Tracheal epithelial cell (primary cell): ENCODE data around the gene SETD9. TPM values are rescaled to one million over a fixed set of nuclear protein-coding genes. Genes with fewer than 3 reads are reported as not detected.

Experiments
- total RNA-seq: library from RNA; depleted of rRNA; stranded (reverse); fragments of >200 nt; gene quantifications from 2 replicates; pipeline ENCODE4 v1.2.1, GENCODE V29; 2014

SETD9 gene, protein sequence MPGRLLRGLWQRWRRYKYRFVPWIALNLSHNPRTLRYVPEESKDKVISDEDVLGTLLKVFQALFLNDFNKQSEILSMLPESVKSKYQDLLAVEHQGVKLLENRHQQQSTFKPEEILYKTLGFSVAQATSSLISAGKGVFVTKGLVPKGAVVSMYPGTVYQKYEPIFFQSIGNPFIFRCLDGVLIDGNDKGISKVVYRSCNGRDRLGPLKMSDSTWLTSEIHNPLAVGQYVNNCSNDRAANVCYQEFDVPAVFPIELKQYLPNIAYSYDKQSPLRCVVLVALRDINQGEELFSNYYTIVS
- total RNA-seq = 8.0 and 9.6 TPM in 2 replicates

DNA sequence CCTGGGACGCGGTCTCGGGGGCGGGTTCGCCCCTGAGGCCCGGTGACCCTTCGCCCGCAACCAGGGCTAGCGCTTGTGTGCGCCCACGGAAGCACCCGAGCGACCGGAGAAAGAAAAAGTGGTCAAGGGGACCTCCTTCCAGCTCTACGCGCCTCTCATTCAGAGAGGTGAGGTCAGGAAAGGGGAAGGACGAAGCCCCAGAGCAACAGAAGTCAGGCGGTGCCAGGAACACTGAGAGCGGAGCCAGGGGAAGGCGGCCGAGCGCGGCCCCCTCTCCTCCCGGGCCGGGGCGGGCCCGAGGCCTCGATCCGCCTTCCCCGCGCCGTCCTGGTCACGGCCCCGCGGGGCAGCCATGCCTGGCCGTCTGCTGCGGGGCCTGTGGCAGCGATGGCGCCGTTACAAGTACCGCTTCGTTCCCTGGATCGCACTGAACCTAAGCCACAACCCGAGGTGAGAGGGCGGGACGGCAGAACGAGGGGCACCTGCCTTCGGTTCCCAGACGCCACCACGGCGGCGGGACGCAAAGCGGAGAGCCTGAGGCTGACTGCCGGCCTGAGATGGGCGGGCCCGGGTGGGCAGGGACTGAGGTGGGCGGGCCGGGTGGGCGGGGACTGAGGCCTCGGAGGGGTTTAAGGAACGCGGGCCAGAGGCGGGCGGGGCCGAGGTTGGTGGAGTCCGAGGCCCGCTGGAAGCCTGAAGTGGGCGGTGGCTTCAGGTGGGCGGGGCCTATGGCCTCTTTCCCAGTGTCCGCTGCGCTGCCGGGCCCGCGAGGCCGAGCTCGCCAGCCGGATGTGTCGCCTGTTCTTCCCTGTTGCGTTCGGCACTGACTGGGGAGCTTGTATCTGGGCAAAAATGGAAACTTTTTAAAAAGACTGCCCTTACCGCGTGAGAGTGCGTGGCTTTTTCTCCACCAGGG lies at the start of gene SETD9:
TSS of gene SETD9 (plus strand) at position 303 of the 916 bp plus-strand sequence. CDS start at position 353, 50 bp downstream.

DNA sequence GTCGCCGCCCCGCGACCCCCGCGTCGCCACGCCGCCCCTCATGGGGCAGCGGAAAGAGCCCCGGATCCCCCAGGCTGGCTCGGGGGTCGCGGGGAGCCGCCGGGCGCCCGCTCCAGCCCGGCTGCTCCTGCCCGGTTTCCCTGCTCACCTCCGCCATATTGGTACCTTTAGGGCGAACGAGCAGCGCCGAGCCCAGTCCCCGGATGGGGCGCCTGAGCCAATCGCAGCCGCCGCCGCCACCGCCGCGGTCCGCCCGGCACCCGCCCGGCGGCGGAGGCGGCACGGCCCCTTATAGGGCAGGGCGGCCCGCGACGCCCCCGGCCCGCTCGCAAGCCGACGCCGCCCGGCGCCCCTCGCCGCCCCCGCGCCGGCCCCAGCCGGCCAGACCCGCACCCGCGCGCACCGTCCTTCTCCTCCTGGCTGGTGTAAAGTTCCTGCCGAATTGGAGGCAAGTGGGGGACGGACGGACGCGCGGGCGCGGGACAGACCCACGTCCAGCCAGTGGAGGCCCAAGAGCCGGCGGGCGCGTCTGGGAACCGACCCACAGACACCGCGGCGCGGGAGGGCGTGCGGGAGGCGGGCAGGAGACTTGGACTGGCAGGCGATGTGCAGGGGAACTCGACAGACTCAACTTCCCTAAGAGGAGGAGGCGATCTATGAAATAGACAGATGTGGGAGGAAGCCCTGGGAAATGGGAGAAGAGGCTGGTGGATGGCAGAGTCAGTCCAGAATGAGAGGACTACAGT lies 42.7 kb downstream of the SETD9 start, which contains the start of gene MIER3:
TSS of gene MIER3 (minus strand) at position 178 of the 746 bp plus-strand sequence. CDS start at position 157, 21 bp downstream.

Other genes starting within 250 kb of the SETD9 start
- gene MAP3K1, start 94.0 kb upstream of the SETD9 start, total RNA-seq = 14.3 and 26.3 TPM in 2 replicates
- gene MIER3, start 42.5 kb downstream of the SETD9 start, total RNA-seq = 38.4 and 43.6 TPM in 2 replicates